ENCODE data around the gene FAM20B.

DNA sequence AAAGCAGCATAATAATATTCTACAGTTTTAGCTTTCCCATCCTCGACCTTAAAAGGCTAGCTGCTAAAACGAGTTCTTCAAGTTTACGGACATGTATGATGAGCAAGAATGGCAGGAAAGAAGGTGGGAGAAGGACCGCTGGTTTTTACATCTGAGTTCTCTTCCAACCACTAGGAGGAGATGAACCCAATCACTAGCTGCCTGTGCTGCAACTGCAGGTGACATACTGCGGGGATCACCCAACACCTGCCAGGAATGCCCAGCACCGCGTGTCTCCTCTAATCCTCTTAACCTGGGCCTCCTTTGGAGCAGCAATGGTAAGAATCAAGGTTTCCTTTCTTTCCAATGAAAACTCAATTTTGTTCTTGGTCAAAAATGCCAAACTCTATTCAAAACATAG is 79.7 kb downstream of the FAM20B start:
- TF ChIP-seq ZNF274 (IDR thresholded peaks at IDR 0.05; ENCODE audit: low read depth, low read length) (no peak), YY1 (IDR thresholded peaks at IDR 0.05; ENCODE audit: insufficient read depth, insufficient read length) (no peak), SUZ12 (IDR thresholded peaks at IDR 0.05; ENCODE audit: extremely low read depth, insufficient read depth, insufficient read length) (no peak)

All from NT2/D1 (cell line).